Measurements from ENCODE around the gene RAPGEF5. TPM values are rescaled to one million over a fixed set of nuclear protein-coding genes. Genes with fewer than 3 reads are reported as not detected.

The RAPGEF5 gene
- total and polyA plus RNA-seq, 2 experiments from 2014 or later: 0.21 TPM; not detected in 1

DNA sequence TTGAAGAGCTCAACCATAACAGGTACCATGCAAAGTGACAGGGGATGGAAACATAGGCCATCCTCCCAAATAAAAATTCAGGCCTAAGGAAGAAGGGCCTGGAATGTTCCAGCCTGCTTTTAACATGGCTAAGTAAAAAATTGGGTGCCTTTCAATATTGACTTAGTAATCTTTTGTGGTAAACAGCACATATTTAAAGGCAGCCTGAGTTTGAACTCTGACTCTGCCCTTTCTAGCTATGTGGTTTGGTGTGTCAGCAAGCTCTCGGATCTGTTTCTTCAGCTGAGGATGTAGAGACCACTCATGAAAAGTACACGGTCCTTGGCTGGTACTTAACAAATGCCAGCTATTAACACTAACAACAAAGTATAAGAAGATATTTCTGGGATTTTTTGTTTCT, 219.5 kb downstream of the RAPGEF5 start:
- H3K4me3 ChIP-seq: no peak overlapping the region
- DNase-seq (ENCODE audit: low read depth in 1 of 2, low spot score in 1 of 2): no peak
- H3K36me3 ChIP-seq: no peaks in the 10 kb centered on the region
- TF ChIP-seq, protein P1, sequence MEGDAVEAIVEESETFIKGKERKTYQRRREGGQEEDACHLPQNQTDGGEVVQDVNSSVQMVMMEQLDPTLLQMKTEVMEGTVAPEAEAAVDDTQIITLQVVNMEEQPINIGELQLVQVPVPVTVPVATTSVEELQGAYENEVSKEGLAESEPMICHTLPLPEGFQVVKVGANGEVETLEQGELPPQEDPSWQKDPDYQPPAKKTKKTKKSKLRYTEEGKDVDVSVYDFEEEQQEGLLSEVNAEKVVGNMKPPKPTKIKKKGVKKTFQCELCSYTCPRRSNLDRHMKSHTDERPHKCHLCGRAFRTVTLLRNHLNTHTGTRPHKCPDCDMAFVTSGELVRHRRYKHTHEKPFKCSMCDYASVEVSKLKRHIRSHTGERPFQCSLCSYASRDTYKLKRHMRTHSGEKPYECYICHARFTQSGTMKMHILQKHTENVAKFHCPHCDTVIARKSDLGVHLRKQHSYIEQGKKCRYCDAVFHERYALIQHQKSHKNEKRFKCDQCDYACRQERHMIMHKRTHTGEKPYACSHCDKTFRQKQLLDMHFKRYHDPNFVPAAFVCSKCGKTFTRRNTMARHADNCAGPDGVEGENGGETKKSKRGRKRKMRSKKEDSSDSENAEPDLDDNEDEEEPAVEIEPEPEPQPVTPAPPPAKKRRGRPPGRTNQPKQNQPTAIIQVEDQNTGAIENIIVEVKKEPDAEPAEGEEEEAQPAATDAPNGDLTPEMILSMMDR (IDR thresholded peaks at IDR 0.05; ENCODE audit: low read depth, low read length): no peak
- no peak overlapping the region for H3K27ac ChIP-seq
- H3K9me3 ChIP-seq (ENCODE audit: low read depth): no peaks in the 10 kb centered on the region
- no peaks in the 10 kb centered on the region for H3K27me3 ChIP-seq
- H3K4me1 ChIP-seq (ENCODE audit: low read depth): peaks cover 12% of the 10 kb centered on the region

DNA sequence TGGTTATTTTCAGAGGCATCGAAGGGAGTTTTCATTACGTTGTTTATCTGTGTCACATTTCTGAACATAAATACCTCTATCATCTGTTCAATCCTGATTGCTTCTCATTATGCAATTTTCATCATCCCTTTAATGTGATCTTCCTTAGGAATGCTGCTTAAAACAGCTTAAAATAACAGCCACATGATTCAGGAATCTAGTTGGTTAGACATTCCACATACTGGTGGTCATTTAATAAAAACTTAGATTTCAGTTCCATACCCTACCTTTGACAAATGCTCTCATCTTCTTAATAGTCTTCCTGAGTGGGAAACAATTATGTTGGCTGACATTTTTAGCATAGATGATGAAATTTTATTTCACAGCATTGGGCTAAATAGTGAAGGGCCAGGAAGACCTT, 219.9 kb downstream of the RAPGEF5 start:
- DNase-seq (ENCODE audit: low read depth in 1 of 2, low spot score in 1 of 2): no peak
- H3K36me3 ChIP-seq: no peaks in the 10 kb centered on the region
- no peaks in the 10 kb centered on the region for H3K9me3 ChIP-seq (ENCODE audit: low read depth)
- TF ChIP-seq, protein P1 (IDR thresholded peaks at IDR 0.05; ENCODE audit: low read depth, low read length): no peak
- no peak overlapping the region for H3K27ac ChIP-seq
- no peak overlapping the region for H3K4me3 ChIP-seq
- H3K4me1 ChIP-seq (ENCODE audit: low read depth): peaks cover 12% of the 10 kb centered on the region
- H3K27me3 ChIP-seq: no peaks in the 10 kb centered on the region

DNA sequence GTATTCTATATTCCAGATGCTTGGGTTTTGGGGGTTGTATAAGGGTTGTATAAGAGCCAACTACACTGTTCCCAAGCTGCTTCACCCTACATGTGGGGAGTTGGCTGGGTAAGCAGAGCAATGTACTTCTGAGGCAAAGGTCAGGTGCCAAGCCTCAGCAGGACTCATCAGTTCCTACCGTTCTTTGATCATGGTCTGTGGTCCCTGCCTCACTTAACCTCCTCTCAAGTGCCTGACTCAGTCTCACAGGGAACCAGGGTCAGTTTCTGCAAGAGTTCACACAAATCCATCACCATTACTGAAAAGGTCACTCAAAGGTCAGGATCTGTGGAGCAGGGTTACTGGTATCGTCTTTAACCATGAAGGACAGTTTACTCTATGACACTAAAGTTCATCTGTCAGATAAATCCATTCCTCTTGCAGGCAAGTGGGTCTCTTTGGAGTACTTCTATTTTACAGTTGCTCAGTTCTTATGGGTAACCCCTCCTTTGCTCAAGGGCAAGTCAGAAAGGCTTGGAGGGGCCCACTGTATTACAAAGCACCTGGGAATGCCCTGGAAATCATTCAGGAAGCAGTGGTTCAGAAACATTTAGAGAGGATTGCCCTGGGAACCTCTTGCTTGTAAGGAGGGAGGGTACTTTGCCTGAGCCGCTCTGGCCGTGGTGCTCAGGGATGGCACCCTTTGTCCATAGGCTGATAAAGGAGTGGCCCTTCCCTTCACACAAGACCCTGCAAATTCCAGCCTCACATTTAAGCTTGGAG, 227.0 kb downstream of the RAPGEF5 start:
- Histone ChIP-seq H3K4me1 (ENCODE audit: low read depth) (peaks cover 11% of the 10 kb centered on the region), H3K27me3 (no peaks in the 10 kb centered on the region), H3K4me3 (no peak overlapping the region), H3K36me3 (no peaks in the 10 kb centered on the region), H3K27ac (no peak overlapping the region), H3K9me3 (ENCODE audit: low read depth) (no peaks in the 10 kb centered on the region)
- TF ChIP-seq, protein P1 (IDR thresholded peaks at IDR 0.05; ENCODE audit: low read depth, low read length): no peak
- no peak for DNase-seq (ENCODE audit: low read depth in 1 of 2, low spot score in 1 of 2)

DNA sequence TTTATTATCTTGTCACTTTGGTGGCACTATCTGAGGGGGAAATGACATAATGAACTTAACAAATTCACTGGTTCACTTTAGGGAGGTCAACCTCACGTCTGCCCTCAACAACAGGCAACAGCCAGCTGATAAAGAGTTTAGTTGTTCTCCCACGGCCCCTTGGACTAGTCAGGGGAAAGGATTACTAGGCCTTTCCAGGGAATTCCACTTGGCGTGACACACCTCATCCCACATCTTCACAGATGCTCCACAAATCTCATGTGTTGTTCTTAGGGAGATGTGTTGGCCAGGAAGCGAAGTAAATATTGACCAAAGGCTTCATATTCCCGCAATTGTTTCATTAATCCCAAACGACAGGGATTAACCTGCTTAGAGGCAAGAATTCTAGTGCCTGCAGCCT, 227.8 kb downstream of the RAPGEF5 start:
- Histone ChIP-seq H3K36me3 (no peaks in the 10 kb centered on the region), H3K4me1 (ENCODE audit: low read depth) (peaks cover 11% of the 10 kb centered on the region), H3K27ac (no peak overlapping the region), H3K9me3 (ENCODE audit: low read depth) (no peaks in the 10 kb centered on the region), H3K4me3 (no peak overlapping the region), H3K27me3 (no peaks in the 10 kb centered on the region)
- no peak for DNase-seq (ENCODE audit: low read depth in 1 of 2, low spot score in 1 of 2)
- TF ChIP-seq, protein P1 (IDR thresholded peaks at IDR 0.05; ENCODE audit: low read depth, low read length): no peak

DNA sequence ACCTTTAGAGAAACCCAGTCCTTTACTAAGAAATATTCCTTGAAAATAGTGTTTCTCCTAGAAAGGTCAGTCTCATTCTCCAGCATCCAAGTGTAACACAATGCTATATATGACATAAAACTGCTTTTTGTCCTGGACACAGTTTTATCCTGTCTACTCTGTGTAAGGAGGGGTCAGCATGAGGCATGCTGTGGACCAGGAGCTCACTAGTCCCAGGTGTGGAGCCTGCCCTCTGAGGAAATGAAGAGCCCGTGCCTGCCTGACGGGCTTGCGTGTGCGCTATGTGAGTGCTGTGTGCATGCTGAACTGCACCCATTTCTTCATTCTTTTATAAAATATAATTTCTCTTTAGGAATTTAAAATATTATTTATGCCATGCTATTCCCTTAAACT, 228.4 kb downstream of the RAPGEF5 start:
- Histone ChIP-seq H3K27me3 (no peaks in the 10 kb centered on the region), H3K9me3 (ENCODE audit: low read depth) (no peaks in the 10 kb centered on the region), H3K4me1 (ENCODE audit: low read depth) (peaks cover 11% of the 10 kb centered on the region), H3K27ac (no peak overlapping the region), H3K36me3 (no peaks in the 10 kb centered on the region), H3K4me3 (no peak overlapping the region)
- TF ChIP-seq, protein P1 (IDR thresholded peaks at IDR 0.05; ENCODE audit: low read depth, low read length): no peak
- DNase-seq (ENCODE audit: low read depth in 1 of 2, low spot score in 1 of 2): no peak

Data from cardiac muscle cell (in vitro differentiated cells and primary cell).